Loucy (cell line): ENCODE results near the gene HCST.

Source experiments
- H2AFZ ChIP-seq: fragments of 200-600 bp; sonication (generic); 2 replicates; pipeline ENCODE4 v1.6.0; 2016; ENCODE audit warnings: antibody characterized with exemption, mild to moderate bottlenecking, low read length, moderate library complexity
- H3F3A ChIP-seq: fragments of 200-600 bp; 2 replicates; pipeline ENCODE4 v1.6.0; 2016; ENCODE audit warnings: antibody characterized with exemption, low read depth, mild to moderate bottlenecking
- H3K27me3 ChIP-seq: fragments of 200-600 bp; sonication (generic); 2 replicates; pipeline ENCODE4 v1.6.1; 2014; ENCODE audit warnings: low read length, mild to moderate bottlenecking; ENCODE audit not compliant: insufficient read depth, poor library complexity, severe bottlenecking
- H3K36me3 ChIP-seq: fragments of 200-600 bp; sonication (generic); 2 replicates; pipeline ENCODE4 v1.6.1; 2016; ENCODE audit warnings: low read length; ENCODE audit not compliant: insufficient read depth
- H3K4me1 ChIP-seq: fragments of 200-600 bp; sonication (generic); 2 replicates; pipeline ENCODE4 v1.5.1; 2014; ENCODE audit warnings: low read length, mild to moderate bottlenecking; ENCODE audit not compliant: insufficient read depth, poor library complexity, severe bottlenecking
- H3K4me2 ChIP-seq: fragments of 200-600 bp; sonication (generic); 2 replicates; pipeline ENCODE4 v1.6.0; 2014; ENCODE audit warnings: antibody characterized with exemption, low read length, low read depth, mild to moderate bottlenecking; ENCODE audit not compliant: poor library complexity, severe bottlenecking
- H3K4me3 ChIP-seq: fragments of 200-600 bp; sonication (generic); 2 replicates; pipeline ENCODE4 v1.5.1; 2014; ENCODE audit warnings: low read length, mild to moderate bottlenecking, mixed read lengths; ENCODE audit not compliant: poor library complexity, severe bottlenecking
- H3K79me2 ChIP-seq: fragments of 200-600 bp; sonication (generic); 2 replicates; pipeline ENCODE4 v1.6.1; 2014; ENCODE audit warnings: low read length; ENCODE audit not compliant: insufficient read depth
- H3K9ac ChIP-seq: fragments of 200-600 bp; sonication (generic); 2 replicates; pipeline ENCODE4 v1.6.0; 2014; ENCODE audit warnings: mild to moderate bottlenecking, low read depth, low read length, moderate library complexity; ENCODE audit not compliant: poor library complexity, severe bottlenecking
- H3K9me2 ChIP-seq: fragments of 200-600 bp; sonication (generic); replicated peaks from 2 replicates; pipeline ENCODE4 v1.6.1; 2016; ENCODE audit warnings: low read depth, low read length, mixed read lengths
- H3K9me3 ChIP-seq: fragments of 200-600 bp; sonication (generic); 2 replicates; pipeline ENCODE4 v1.6.1; 2014; ENCODE audit warnings: mild to moderate bottlenecking, antibody characterized with exemption, low read length, low read depth; ENCODE audit not compliant: insufficient read depth
- H4K20me1 ChIP-seq: fragments of 200-600 bp; sonication (generic); 2 replicates; pipeline ENCODE4 v1.6.0; 2014; ENCODE audit warnings: antibody characterized with exemption, low read length, mild to moderate bottlenecking; ENCODE audit not compliant: insufficient read depth, poor library complexity, severe bottlenecking
- CTCF ChIP-seq: fragments of 200-600 bp; sonication (generic); conservative IDR thresholded peaks from 2 replicates; pipeline ENCODE4 v1.5.1; 2014; ENCODE audit warnings: mild to moderate bottlenecking, antibody characterized with exemption, low read length
- EZH2phosphoT487 ChIP-seq: fragments of 200-600 bp; IDR thresholded peaks from 2 replicates; pipeline ENCODE4 v1.6.1; 2018; ENCODE audit warnings: antibody characterized with exemption, mild to moderate bottlenecking, moderate library complexity, borderline replicate concordance

The HCST gene

DNA sequence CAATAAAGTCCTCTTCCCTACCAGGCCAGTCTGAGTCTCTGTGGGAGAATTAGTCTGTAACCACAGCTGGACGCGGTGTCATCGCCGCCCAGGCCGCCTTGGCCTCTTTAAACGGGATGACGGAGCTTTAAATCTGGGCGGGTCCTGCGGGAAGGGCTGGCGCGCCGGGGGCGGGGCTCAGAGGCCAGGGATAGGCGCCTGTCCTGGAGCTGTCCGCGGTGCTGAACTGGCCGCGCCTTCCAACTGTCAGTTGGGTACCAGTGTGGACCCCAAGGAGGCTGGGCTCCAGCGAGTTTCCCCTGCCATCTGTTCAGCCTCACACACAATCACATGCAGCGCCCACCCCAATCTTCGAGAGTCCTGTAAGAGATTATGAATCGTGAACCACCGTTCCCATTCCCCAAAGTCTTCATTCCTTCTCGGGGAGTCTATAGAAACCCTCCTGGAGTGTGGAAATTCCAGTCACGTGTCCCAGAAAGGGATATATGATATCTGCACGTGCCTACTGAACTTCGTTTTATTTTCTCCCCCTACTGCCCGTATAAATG is 22.5 kb upstream of the HCST start:
- H3K27me3 ChIP-seq = no peaks in the 10 kb centered on the region
- no peak overlapping the region for H3K9ac ChIP-seq
- H2AFZ ChIP-seq = no peak overlapping the region
- H3K4me2 ChIP-seq = no peak overlapping the region
- H3F3A ChIP-seq = no peaks in the 10 kb centered on the region
- H3K4me3 ChIP-seq = no peak overlapping the region
- H3K4me1 ChIP-seq = no peaks in the 10 kb centered on the region
- no peaks in the 10 kb centered on the region for H3K36me3 ChIP-seq
- H3K79me2 ChIP-seq = no peaks in the 10 kb centered on the region
- no peaks in the 10 kb centered on the region for H3K9me3 ChIP-seq
- H4K20me1 ChIP-seq = peaks cover 2% of the 10 kb centered on the region
- H3K9me2 ChIP-seq = no peaks in the 10 kb centered on the region
- no peak for TF ChIP-seq EZH2phosphoT487

GRCh38 chr19:35882114-35882832 is 20.1 kb upstream of the HCST start:
- no peaks in the 10 kb centered on the region for H3K79me2 ChIP-seq
- no peaks in the 10 kb centered on the region for H3K36me3 ChIP-seq
- H3K4me2 ChIP-seq = no peak overlapping the region
- H3K4me1 ChIP-seq = no peaks in the 10 kb centered on the region
- no peaks in the 10 kb centered on the region for H3K9me3 ChIP-seq
- no peak overlapping the region for H3K4me3 ChIP-seq
- H3K9me2 ChIP-seq = no peaks in the 10 kb centered on the region
- no peak overlapping the region for H3K9ac ChIP-seq
- no peak overlapping the region for H2AFZ ChIP-seq
- no peak for TF ChIP-seq EZH2phosphoT487
- peak; percentile 59 for TF ChIP-seq CTCF
- no peaks in the 10 kb centered on the region for H3F3A ChIP-seq
- H3K27me3 ChIP-seq = no peaks in the 10 kb centered on the region
- peaks cover 2% of the 10 kb centered on the region for H4K20me1 ChIP-seq

- Histone ChIP-seq H3K4me3 (no peak overlapping the region), H3K27me3 (no peaks in the 10 kb centered on the region), H3K9me3 (no peaks in the 10 kb centered on the region), H3F3A (no peaks in the 10 kb centered on the region), H3K4me2 (no peak overlapping the region), H3K9ac (no peak overlapping the region), H2AFZ (no peak overlapping the region), H3K79me2 (no peaks in the 10 kb centered on the region), H3K9me2 (no peaks in the 10 kb centered on the region), H3K36me3 (peaks cover 11% of the 10 kb centered on the region; the same call in 1 of the 2 replicates), H3K4me1 (no peaks in the 10 kb centered on the region), H4K20me1 (peaks cover 2% of the 10 kb centered on the region)
- TF ChIP-seq EZH2phosphoT487 (no peak), CTCF (no peak)
Observed at GRCh38 chr19:35883882-35884281, 18.4 kb upstream of the HCST start.
